NCI-H446 (cell line): ENCODE results near the gene CAMSAP1.

Experiments
- DNase-seq, 2 experiments: peaks; one replicate each; lab custom pipeline; 2025; lab: John Stamatoyannopoulos, UW

The CAMSAP1 gene

DNA sequence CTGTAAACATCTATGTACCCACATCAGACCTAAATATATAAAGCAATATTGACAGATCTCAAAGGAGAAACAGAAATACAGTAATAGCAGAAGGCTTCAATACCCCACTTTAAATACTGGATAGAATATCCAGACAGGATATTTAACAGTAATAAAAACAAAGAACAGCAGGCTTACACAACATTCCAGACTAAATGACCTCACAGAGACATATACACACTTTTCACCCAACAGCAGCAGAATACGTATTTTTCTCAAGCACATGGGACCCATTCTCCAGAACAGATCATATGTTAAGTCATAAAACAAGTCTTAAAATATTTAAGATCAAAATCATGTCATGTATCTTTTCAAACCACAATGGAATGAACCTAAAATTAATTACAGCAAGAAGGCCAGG is 76.8 kb downstream of the CAMSAP1 start:
- DNase-seq = no peak

DNA sequence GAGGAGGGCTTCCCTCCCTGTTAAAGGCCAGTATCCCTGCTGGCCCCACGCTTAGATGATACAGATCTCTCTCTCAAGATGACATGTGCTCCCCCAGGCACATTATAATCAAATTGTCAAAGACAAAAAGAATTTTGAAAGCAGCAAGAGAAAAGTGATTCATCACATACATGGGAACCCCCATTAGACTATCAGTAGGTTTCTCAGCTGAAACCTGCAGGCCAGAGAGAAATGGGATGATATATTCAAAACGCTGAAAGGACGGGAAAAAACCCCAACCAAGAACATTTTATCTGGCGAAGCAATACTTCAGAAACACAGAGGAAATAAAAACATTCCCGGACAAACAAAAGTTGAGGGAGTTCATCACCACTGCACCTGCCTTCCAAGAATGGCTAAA is 78.7 kb downstream of the CAMSAP1 start:
- no peak for DNase-seq

DNA sequence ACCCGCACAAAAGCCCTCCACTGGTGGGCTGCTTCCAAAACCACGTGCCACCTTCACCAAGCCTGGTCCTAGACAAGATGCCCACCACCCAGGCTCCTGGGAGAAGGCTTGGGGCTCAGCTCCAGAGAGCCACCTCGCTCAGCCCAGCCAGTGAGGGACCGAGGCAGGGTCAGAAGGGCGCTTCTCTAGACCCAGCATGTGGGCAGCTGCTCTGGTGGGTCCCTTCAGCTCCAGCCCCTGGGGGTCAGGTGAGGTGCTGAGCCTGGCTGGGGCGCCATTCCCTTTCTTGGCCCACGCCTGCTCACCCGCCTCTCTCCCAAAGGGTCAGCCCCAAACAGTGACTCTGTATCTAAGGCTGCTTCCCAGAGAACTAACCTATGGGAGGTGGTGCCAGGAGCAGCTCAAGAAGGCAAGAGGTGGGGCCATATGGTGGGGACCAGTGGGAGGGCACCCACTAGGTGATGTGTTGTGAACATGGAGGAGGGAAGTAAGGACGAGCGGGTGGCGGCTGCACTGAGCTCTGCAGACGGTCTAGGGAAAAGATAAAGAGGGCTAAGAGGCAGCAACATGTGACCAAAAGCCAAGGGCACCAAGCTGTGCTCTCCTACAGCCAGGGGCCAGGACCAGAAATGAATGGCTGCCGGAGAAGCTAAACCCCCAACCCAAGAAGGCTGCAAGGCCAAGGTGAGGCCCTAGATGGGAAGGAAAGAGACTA is 79.3 kb downstream of the CAMSAP1 start:
- no peak for DNase-seq

DNA sequence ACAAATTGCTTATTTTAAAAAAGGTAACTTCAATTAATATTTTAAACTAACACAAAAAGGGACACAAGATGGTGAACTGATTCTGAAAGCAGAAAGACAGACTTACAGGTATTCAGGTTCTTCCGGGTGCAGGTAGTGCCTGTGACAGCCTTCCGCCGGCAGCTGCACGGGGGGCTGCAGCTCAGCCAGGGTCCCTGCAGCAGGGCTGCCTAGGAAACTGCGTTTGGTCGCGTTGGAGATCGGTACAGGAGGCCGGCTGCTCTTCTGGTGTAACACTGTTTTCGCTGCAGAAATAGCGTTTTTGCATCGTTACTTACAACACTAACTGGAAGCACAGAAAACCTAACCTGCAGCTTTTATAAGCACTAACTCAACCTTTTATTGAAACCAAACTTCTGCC is 80.0 kb downstream of the CAMSAP1 start:
- no peak for DNase-seq

DNA sequence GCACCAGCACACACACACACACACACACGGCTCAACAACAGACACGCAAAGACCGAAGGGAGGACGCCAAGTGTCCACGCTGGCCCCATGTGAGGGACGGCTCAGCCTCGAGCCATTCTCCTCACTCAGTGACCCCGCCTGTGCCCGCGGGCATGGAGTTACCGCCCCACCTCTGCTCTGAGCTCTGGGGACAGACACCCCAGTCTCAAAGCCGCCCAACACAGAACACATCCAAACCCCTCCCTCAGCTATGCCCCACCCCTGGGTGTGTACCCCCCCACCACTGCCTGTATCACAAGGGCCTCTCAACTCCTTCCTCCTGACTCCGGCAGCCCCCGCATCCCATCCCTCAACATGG is 81.2 kb downstream of the CAMSAP1 start:
- no peak for DNase-seq

DNA sequence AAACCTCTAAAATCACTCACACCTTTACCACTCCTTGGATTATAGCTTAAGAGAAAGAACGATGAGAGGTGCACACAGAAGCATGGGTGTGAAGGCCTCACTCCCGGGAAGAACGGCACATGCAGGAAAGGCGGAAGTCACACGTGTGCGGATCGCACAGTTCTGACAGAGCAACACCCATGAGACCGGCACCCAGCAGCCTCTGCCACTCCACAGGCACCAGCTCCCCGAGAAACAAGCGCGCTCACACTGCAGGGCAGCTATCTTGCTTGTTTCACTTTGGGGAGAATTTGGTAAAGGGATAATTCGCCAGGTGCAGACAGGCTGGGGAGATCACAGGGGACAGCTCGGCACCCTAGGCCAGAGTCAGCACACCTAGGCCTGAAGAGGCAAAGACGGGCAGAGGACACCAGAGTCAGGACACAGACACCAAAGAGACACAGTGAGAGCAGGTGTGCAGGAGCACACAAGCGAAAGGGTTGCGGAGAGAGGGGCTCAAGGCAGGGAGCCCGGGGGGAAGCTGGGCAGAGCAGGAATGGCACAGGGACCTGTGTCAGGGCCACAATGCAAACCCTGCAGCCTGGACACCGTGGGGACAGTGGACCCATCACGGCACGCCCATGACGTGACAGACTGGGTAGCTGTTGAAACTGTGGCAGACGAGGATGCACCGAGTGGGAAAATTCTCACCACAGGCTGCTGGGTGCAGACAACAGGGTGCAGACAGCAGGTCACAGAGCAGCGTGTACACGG is 81.7 kb downstream of the CAMSAP1 start:
- no peak for DNase-seq

DNA sequence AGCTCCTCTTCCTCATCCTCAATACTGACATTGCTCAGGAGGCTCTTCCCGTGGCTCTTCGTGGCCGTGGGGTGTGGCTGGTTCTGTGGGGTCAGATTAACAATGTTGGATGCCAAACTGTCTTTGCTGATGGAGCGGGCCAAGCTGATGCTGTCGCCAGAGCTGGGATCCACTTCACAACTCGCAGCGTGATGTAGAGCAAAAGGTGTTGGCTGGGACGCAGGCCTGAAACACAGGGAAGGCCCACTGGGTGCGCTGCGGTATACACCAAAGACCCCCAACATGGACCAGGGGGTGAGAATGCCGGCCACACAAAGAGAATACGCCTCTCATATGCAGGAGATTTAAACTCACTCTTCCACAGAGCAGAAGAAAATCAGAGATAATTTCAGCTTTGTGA is 84.3 kb downstream of the CAMSAP1 start:
- DNase-seq = no peak

DNA sequence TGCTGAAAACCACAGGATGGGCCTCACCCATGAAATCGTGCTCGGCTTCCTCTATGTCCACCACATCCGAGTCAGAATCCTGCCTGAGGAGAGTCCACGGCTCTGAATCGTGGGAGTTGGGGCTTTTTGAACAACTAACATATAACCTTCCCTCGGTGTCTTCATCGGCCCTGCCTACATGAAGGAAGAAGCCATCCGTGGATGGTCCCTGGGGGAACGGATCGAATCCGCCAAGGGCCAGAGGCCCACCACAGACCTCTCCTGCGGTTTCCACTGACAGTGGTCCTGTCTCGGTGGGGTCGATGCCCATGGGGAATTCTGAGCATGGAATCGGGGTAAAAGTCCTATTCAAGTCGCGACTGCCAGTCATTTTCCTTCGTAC is 85.0 kb downstream of the CAMSAP1 start:
- no peak for DNase-seq

DNA sequence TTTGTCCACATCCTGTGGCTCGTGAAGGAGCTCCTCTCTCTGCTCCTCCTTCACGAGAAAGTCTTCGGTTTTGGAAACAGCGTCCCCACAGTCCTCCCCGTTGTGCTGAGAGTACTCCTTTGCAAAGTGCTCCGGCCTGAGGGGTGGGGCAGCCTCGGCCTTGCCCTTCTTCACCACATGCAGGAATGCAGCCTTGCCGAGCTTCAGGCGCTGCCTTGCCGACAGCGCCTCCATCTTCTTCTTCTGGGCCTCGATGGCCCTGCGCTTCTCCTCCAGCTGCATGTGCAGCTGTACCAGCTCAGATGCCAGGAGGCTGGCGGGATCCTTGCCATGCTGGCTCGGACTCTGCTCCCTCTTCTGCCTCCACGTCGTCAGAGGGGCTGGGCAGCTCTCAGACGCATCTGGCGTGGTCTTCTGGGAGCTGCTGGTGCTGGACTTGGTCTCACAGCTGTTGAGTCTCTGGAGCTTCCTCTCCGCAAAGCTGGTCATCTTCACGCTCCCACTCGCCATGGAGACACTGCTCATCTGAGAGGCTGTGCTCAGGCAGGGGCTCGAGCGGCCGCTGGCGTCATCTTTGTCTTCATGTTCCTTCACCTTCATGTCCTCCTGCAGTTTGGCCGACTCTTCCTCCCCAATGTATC is 85.5 kb downstream of the CAMSAP1 start:
- no peak for DNase-seq

DNA sequence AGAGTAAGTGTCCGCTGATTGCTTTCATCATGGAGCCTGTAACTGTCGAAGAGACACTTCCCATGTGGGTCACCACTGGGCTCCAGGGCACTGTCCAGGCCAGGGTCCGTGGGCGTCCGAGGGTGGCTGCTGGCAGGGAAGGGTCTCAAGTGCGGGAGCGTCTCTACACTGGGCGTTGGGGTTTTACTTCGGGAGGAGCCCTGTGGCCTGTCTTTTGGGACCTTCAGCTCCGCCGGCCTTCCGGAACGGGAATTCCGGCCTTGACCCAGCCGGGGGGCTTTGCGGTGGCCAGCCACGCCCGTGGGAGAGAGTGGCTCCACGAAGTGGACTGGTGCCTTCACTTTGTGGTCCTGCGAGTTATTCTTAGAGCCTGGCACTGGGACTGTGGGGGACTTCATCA is 86.2 kb downstream of the CAMSAP1 start:
- DNase-seq = no peak

DNA sequence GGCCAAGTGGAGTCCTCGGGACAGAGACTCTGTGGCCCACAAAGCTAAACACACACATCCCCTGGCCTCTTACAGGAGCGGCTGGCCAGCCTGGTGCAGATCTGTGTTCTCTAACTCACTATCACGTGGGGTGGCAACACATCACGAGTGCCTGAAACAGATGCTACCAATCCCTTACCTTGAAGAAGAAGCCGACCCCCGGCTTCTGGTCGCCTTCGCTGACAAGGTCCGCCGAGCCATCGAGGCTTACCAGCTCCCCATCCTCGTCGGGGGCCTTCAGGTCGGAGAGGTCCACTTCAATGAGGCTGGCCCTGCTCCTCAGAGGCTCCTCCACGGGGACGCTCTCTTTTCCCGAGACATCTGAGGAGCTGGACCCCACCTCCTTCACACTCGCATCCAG is 86.7 kb downstream of the CAMSAP1 start:
- DNase-seq = no peak

DNA sequence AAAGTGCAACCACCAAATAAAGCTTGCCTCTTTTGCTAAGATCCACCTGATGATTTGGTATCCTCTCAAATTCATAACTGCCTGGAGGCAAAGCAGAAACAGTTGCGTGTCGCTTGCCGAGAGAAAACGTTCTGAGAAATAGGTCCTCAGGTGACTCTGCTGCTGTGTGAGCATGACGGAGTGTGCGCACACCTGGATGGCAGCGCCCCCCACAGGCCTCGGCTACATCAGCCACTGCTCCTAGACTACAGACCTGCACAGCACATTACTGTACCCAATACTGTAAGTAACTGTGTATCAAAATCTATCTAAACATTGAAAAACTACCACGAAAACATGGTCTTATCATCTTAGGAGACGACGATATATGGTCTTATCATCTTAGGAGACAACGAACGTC is 87.4 kb downstream of the CAMSAP1 start:
- DNase-seq = no peak

DNA sequence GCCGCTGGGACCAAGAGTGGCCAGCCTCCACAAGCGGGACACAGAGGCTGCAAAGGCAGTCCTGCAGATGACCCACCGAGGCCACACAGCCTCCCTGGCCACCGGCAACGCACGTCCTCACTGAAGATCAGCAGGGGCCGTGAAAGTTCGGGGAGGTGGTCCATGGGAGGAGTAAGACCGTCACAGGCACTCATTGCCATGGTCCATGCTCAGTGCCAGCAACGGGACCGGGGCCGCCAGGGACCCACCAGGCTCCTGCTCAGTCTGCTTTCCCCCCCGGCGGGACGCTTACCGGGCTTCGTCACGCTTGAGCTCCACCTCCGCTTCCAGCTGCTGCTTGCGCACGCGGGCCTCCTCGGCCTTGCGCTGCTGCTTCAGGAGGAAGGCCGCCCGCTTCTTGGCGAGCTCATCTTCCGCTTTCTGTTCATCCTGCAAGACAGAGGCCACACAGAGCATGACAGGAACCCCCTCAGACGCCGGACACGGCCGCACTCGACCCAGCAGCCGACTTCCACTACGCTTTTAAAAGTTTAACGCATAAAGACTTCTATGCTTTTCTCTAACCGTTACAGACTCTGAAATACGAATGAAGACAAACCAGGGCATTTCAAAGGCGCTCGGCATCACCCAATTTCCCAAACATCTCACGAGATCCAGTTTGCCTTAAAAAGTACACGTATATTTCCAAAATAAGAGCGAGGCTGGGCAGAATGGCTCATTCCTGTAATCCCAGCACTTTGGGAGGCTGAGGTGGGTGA is 88.4 kb downstream of the CAMSAP1 start:
- no peak for DNase-seq

DNA sequence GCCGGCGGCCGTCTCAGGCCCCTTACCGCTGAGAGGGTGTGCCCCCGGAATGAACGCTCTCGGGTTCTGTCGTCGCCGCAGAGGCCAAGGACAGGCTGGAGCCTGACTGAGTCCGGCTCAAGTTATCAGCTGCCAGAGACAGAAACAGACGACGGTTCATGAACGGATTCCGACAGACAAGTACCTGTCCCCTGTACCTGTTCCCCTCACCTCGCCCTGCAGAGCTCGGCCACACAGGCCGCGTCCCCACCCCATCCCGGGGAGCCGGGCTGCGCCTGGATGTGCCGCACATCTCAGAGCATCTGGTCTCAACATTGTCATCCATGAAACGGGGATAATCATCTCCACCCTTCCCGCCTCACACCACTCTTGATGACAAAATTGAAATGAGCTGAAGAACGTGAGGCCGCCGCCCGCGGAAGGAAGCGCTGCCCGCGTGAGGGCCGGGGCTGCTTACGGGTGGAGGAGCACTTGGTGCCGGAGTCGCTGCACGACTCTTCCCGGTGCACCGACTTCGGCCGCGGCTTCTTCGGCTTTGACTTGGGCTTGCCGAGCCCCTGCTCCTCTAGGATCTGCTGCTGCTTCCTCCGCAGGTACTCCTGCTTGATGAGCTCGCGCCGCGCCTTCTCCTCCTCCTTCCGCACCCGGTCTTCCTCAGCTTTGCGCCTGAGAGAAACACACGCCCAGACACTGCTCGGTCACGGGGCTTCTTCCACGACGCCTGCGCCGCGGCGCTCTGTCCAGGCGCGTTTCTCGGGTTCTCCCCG is 89.2 kb downstream of the CAMSAP1 start:
- DNase-seq = no peak

DNA sequence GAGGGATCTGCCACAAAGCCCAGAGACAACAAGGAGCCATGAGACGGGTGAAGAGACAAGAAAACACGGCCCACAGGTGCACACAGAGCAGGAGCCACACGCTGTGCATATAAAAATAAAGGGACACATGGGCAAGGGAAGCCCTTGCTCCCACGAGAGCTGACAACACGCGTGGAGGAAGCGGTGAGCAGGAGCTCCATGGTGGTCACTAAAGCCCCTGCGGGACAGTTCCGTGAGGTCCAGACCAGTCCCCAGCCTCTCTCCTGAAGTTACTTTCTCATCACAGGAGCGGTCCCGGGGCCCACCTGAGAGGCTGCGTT is 90.7 kb downstream of the CAMSAP1 start:
- DNase-seq = no peak

DNA sequence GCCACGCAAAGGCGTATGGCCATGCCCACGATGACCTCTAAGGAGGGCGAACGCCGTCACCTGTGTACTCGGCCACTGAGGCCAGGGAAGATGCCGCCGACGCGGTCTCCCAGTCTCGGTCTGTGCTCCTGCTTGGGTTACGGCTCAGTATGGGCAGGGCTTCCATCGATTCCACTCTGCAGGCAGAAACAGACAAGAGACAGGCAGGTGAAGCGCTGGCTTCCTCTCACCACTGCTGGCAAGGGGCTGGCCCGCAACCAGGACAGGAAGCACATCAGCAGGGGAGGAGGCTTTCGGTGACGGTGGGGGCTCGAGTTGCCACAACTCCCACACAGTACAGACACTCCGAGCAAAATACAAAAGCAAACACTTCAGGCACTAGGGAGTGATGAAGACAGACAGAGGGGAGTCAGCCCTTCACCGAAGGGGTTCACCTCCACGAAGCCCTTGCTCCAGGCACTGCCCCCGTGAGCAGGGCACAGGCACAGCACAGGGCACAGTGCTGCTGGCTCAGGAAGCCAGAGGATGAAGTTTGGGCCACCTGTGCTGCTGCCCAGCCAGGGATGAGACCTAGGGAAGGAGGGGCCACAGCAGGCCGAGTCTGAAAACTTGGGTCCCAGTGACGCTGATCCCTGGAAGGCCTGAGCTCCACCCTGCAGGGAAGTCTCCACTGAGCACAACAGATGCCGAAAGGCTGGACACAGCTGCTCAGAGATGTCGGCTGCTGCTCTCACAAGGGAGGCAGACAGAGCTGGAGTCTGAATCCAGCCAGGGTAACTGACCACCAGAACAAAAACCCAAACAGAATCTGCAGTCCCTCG is 91.3 kb downstream of the CAMSAP1 start:
- no peak for DNase-seq

DNA sequence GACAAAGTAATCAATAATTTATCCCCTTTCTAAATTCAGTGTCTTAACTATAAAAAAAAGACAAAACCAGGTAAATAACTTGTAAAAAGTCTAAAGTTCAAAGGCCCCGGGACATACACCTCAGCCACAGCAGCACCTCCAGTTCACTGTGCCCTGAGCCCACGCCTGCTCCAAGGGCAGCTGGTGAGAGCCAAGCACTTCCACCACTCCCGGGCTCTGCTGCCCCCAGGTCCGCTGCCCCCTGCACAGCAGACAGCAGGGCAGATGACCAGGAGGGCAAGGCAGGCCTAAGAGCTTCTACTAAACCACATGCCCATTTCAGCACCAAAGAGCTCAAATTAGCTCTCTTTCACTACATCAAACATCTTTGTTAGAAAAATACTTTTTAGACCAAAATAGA is 91.9 kb downstream of the CAMSAP1 start:
- DNase-seq = no peak

DNA sequence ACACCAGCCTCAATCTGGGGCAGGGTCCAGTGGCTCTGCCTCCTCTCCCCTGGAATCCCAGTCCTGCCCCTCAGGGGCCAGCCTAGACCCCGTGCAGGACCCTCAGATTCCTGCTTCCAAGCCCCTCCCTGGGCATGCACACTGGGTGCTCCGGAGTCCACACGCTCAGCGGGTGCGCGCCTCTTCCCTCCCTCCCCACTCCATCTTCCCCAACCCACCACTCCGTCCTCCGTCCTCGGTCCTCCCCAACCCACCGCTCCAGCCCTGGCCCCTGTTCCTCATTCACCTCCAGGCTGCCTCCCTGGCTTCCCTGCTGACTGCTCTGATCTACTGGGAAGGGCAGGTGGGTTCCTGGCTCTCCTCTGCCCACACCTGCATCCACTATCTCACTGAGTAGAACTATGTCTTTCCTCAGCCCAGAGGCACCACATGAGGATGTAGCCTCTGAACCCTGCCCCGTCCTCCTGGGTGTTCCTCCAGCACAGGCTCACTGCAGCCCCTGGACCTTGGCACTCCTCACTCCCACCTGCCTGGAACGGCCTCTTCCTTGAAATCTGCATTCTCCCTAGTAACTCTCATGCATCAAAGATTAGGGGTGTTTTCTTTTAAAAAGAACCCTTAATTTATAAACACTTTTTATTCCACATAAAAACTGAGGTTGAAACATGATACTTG is 92.8 kb downstream of the CAMSAP1 start:
- DNase-seq = no peak

DNA sequence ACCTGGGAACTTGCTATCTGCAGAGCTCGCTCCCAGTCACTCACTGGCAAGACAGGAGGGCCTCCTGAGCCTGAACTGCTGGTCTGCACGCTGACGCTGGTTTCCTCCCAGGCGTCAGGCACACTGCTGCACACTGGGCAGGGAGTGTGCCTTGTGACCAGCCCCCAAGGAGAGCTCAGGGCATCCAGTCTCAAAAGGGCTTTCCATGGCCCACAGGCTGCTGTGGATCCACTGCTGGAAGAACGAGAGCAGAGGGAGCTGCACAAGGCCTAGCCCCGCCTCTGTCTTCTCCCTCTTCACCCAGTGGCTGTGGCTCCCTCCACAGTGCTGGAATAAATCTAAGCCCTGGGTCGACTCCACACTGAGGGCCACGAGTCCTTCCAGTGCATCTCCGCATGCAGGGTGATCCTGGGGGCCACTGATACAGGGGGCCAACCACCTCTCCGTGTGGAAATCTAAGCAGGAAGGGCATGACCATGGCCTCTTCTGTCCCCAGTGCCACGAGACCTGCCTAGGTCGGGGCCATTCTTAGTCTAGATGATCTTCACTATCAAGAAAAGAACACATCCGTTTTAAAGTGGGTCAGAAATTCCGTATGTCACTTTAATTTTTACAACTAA is 93.6 kb downstream of the CAMSAP1 start:
- no peak for DNase-seq

DNA sequence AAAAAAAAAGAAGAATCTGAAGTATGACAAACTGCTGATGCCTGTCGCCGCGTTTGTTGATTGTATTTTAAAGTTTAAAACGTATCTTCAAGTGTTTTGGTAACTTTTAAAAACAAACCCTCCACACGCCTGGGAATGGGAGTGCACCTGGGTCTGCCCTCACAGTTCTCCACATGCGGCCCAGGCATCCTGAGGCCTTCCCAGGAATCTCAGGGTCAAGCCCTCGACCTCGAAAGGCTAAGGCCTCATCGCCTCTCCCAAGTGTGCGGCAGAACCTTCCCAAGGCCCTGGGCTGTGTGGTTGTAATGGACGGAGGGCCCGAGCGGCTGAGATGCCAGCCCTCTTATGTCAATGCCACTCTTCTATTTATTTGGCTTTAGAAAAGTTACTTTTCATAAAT is 94.4 kb downstream of the CAMSAP1 start:
- DNase-seq = no peak
